Motor neuron (in vitro differentiated cells): ENCODE results near the gene FAM117A. TPM values are rescaled to one million over a fixed set of nuclear protein-coding genes. Genes with fewer than 3 reads are reported as not detected.

Experiments
- ATAC-seq, 8 experiments: fragments of 200-7000 bp; cut with Tn5 transposase; replicated peaks in 6 of 8; 2 replicates each; pipeline ENCODE4 v1.8.0; 2021; ENCODE audit warnings: mild to moderate bottlenecking in 8 of 8, moderate library complexity in 8 of 8
- H3K27ac ChIP-seq, 2 donors: fragments of 250-450 bp; sonication (Bioruptor Pico); 2 replicates each; pipeline ENCODE4 v1.9.0; 2021; ENCODE audit warnings: antibody characterized with exemption in 2 of 2, mild to moderate bottlenecking in 2 of 2, moderate library complexity in 1 of 2
- H3K4me1 ChIP-seq, 2 donors: fragments of 250-450 bp; sonication (Bioruptor Pico); replicated peaks in 1 of 2; 2 replicates each; pipeline ENCODE4 v1.6.1; 2021; ENCODE audit warnings: antibody characterized with exemption in 2 of 2, mild to moderate bottlenecking in 2 of 2, moderate library complexity in 1 of 2
- H3K4me3 ChIP-seq, 5 donors: fragments of 250-450 bp; sonication (Bioruptor Pico); 2 replicates each; pipeline ENCODE4 v1.9.0; 2021; ENCODE audit warnings: antibody characterized with exemption in 5 of 5, mild to moderate bottlenecking in 5 of 5, moderate library complexity in 4 of 5
- WGBS, 10 experiments: fragments of 450-650 bp; shearing (Covaris generic); methylation state at CpG; one replicate each; pipeline ENCODE4 v1.0.0; 2022; 5-methylcytosine and 5-hydroxymethylcytosine counted together
- in situ Hi-C, 9 experiments: fragments of 400-800 bp; cut with MboI; loops; one replicate each; pipeline ENCODE4 v1.15.0; 2021; ENCODE audit warnings: low sequenced_read_pairs in 9 of 9, low pct_unique_long_range_greater_than_20kb in 2 of 9; ENCODE audit not compliant: unreplicated experiment in 9 of 9
- total RNA-seq, 8 experiments: library from RNA; unstranded; fragments of 300-600 nt; gene quantifications; 2 replicates each; pipeline versions ENCODE4 v1.2.3 to v1.2.4, GENCODE V29; 2022

Gene FAM117A
- total RNA-seq, 8 experiments from 2014 or later = 2.2 to 17.2 (median 9.9) TPM

DNA sequence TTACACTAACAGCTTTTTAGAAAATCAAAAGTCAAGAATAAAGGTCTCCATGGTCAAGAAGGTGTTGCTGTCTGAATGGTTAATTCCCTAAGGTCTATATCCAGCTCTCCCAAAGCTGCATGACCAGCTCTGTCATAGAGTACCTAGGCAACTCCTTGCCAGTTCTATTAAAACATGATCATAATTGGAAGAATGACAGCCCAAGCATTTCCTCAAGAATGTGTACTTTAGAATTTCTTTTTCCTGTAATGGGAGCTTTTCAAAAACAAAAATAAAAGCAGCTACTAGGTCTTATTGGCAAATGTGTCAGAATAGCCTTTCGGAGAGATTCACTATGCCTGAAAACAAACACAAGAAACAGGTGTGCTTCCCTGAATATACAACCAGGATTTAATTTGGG lies 93.9 kb downstream of the FAM117A start:
- ATAC-seq = no peak
- in situ Hi-C loops = no loop called here
- no peak overlapping the region for H3K4me3 ChIP-seq
- H3K27ac ChIP-seq = no peak overlapping the region
- H3K4me1 ChIP-seq = peaks cover 0 to 2% of the 10 kb centered on the region in 2 donors
- WGBS, 10 experiments = 0 to 100% (median 100%) methylated on average over 1 of the region's 1 CpG; no CpG with 5 or more reads in 1 of the 10 experiments

- H3K27ac ChIP-seq = no peak overlapping the region
- H3K4me1 ChIP-seq = no peaks in the 10 kb centered on the region
- no peak overlapping the region for H3K4me3 ChIP-seq
- 80 to 100% (median 93%) methylated on average over 1 to 2 of the region's 2 CpGs; no CpG with 5 or more reads in 3 of the 10 experiments for WGBS, 10 experiments
- in situ Hi-C loops = no loop called here
- no peak for ATAC-seq
Observed at GRCh38 chr17:49667854-49668253, 96.1 kb downstream of the FAM117A start.

GRCh38 chr17:49664706-49665211 lies 99.2 kb downstream of the FAM117A start:
- no peak overlapping the region for H3K4me3 ChIP-seq
- no peaks in the 10 kb centered on the region for H3K4me1 ChIP-seq
- 79 to 100% (median 100%) methylated on average over 1 to 3 of the region's 3 CpGs for WGBS, 10 experiments
- in situ Hi-C loops = no loop called here
- H3K27ac ChIP-seq = no peak overlapping the region
- ATAC-seq = no peak

Other genes with a start within 250 kb of the FAM117A start
- 1 to 10 TPM in 1 of 8 experiments, under 1 TPM in 7; 0.16 to 1.3 (median 0.39) TPM for gene NXPH3, start 188.3 kb downstream of the FAM117A start, total RNA-seq
- 10 to 100 TPM; 39.4 to 61.7 (median 45.4) TPM for gene SPOP, start 86.0 kb downstream of the FAM117A start, total RNA-seq
- 10 to 100 TPM; 35.7 to 66.0 (median 56.1) TPM for gene SLC35B1, start 56.2 kb downstream of the FAM117A start, total RNA-seq
- 10 to 100 TPM; 18.2 to 45.5 (median 33.7) TPM for gene KAT7, start 24.6 kb upstream of the FAM117A start, total RNA-seq
- 1 to 10 TPM in 1 of 8 experiments, under 1 TPM in 1, not detected in 6; 0.49 to 1.0 TPM for gene TAC4, start 83.9 kb upstream of the FAM117A start, total RNA-seq
- gene DLX4, start 205.1 kb upstream of the FAM117A start, total RNA-seq = 1 to 10 TPM in 4 of 8 experiments, under 1 TPM in 2, not detected in 2; 0.46 to 2.6 (median 1.3) TPM
- under 1 TPM in 7 of 8 experiments, not detected in 1; 0.07 to 0.52 (median 0.21) TPM for gene DLX3, start 231.1 kb upstream of the FAM117A start, total RNA-seq